Small intestine (tissue), 7 donors: ENCODE measurements around the gene SGSH. TPM values are rescaled to one million over a fixed set of nuclear protein-coding genes. Genes with fewer than 3 reads are reported as not detected.

Experiments
- DNase-seq, 2 donors: peaks; one replicate each; pipeline versions ENCODE4 v3.0.0 to v3.0.0-alpha.2; 2013
- FAIRE-seq: peaks from 2 replicates; lab custom pipeline; 2012; peaks lifted over from hg19 to GRCh38; lab: Jason Lieb, UNC
- H3K27ac ChIP-seq, 3 donors: one replicate each; pipeline ENCODE4 v1.5.1; 2013; ENCODE audit warnings: low read length in 2 of 3, mild to moderate bottlenecking in 2 of 3, control low read depth in 1 of 3, inconsistent platforms in 1 of 3, low read depth in 1 of 3, moderate library complexity in 1 of 3
- H3K27me3 ChIP-seq, 3 donors: one replicate each; pipeline ENCODE4 v1.6.1; 2013; ENCODE audit warnings: low read length in 3 of 3, inconsistent platforms in 1 of 3; ENCODE audit not compliant: control insufficient read depth in 3 of 3, insufficient read depth in 3 of 3
- H3K36me3 ChIP-seq, 3 donors: one replicate each; pipeline ENCODE4 v1.6.1; 2013; ENCODE audit warnings: low read length in 3 of 3, inconsistent platforms in 1 of 3, low read depth in 1 of 3, mild to moderate bottlenecking in 1 of 3, moderate library complexity in 1 of 3; ENCODE audit not compliant: control insufficient read depth in 3 of 3, insufficient read depth in 2 of 3
- H3K4me1 ChIP-seq, 3 donors: one replicate each; pipeline ENCODE4 v1.6.1; 2013; ENCODE audit warnings: low read length in 2 of 3, inconsistent platforms in 1 of 3, low read depth in 1 of 3, mild to moderate bottlenecking in 1 of 3, moderate library complexity in 1 of 3; ENCODE audit not compliant: control insufficient read depth in 3 of 3, insufficient read depth in 2 of 3
- H3K4me3 ChIP-seq, 3 donors: one replicate each; pipeline ENCODE4 v1.5.1; 2013; ENCODE audit warnings: low read length in 3 of 3, control low read depth in 1 of 3, inconsistent platforms in 1 of 3, low read depth in 1 of 3, mild to moderate bottlenecking in 1 of 3, moderate library complexity in 1 of 3
- H3K9me3 ChIP-seq, 2 donors: one replicate each; pipeline ENCODE4 v1.6.1; 2013; ENCODE audit warnings: low read depth in 1 of 2, low read length in 1 of 2; ENCODE audit not compliant: control insufficient read depth in 2 of 2, insufficient read depth in 1 of 2
- WGBS, 3 donors: extraction: QIAGEN DNeasy Blood & Tissue Kit; methylation state at CpG; one replicate each; pipeline ENCODE4 v1.1.7; 2013; 5-methylcytosine and 5-hydroxymethylcytosine counted together
- polyA plus RNA-seq, 4 donors: library from polyadenylated mRNA; stranded (reverse) in 3 of 4; unstranded in 1 of 4; fragments of 200-250 nt in 3 of 4; fragments of 120-200 nt in 1 of 4; gene quantifications; one replicate each; pipeline versions ENCODE4 v1.2.1 to v1.2.3, GENCODE V29; 2013
- donor health status: healthy with polysubstance abuse.
- donor health status: control.
- donor health status: control.
- donor health status: Bipolar disorder and iron deficiency.
- donor health status: healthy.

The SGSH gene
- polyA plus RNA-seq, 4 donors = 24.4 to 60.1 (median 34.5) TPM

- Histone ChIP-seq H3K9me3 (peaks cover 0 to 4% of the 10 kb centered on the region in 2 donors), H3K4me1 (no peaks in the 10 kb centered on the region), H3K4me3 (no peak overlapping the region), H3K27ac (no peak overlapping the region), H3K27me3 (peaks cover 0 to 6% (median 0%) of the 10 kb centered on the region in 3 donors), H3K36me3 (no peaks in the 10 kb centered on the region)
- DNase-seq (no peak), FAIRE-seq (no peak)
- WGBS, 3 donors = 73 to 77% (median 73%) methylated on average over 6 of the region's 6 CpGs
Measured at GRCh38 chr17:80166446-80166845, 53.7 kb downstream of the SGSH start.

DNA sequence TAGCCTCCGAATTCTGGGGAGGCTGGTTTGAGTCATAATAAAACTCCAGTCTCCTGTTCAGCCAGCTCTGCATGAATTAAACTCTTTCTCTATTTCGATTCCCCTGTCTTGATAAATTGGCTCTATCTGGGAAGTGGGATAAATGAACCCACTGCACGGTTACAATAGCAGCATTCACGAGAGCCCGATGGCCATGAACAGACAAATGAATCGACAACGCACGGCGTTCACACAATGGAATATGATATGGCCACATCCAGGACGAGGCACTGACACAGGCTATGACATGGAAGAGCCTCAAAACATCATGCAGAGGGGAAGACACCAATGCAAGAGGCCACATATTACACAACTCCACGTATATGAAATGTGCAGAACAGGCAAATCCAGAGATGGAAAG lies 55.9 kb downstream of the SGSH start:
- 77 to 83% (median 79%) methylated on average over 11 of the region's 11 CpGs for WGBS, 3 donors
- Histone ChIP-seq H3K4me3 (no peak overlapping the region), H3K9me3 (peaks cover 0 to 3% of the 10 kb centered on the region in 2 donors), H3K27ac (no peak overlapping the region), H3K36me3 (no peaks in the 10 kb centered on the region), H3K27me3 (peaks cover 0 to 13% (median 0%) of the 10 kb centered on the region in 3 donors), H3K4me1 (no peaks in the 10 kb centered on the region)
- DNase-seq (no peak), FAIRE-seq (no peak)

DNA sequence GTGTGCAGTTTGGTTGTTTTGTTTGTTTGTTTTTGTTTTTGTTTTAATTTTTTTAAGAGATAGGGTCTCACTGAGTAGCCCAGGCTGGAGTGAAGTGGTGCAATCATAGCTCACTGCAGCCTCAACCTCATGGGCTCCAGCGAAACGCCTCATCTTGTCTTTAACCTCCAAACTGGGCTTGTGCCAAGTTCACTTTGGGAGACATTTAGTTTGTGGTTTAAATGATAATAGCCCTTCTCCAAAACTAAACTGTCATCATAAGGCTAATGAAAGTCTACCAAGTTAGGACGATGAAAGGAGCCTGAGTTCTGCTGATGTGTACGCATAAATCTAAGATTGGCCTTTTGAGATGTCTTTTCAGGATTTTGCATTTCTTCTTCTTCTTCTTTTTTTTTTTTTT lies 56.8 kb downstream of the SGSH start:
- 79 to 82% (median 81%) methylated on average over 4 of the region's 4 CpGs for WGBS, 3 donors
- Histone ChIP-seq H3K9me3 (no peaks in the 10 kb centered on the region), H3K4me3 (no peak overlapping the region), H3K27ac (no peak overlapping the region), H3K27me3 (peaks cover 0 to 9% (median 0%) of the 10 kb centered on the region in 3 donors), H3K36me3 (no peaks in the 10 kb centered on the region), H3K4me1 (no peaks in the 10 kb centered on the region)
- DNase-seq = no peak
- FAIRE-seq = no peak

- Histone ChIP-seq H3K4me1 (no peaks in the 10 kb centered on the region), H3K4me3 (no peak overlapping the region), H3K9me3 (peaks cover 0 to 12% of the 10 kb centered on the region in 2 donors), H3K27ac (no peak overlapping the region), H3K27me3 (peaks cover 0 to 9% (median 0%) of the 10 kb centered on the region in 3 donors), H3K36me3 (no peaks in the 10 kb centered on the region)
- FAIRE-seq = no peak
- 29 to 32% (median 30%) methylated on average over 3 of the region's 3 CpGs for WGBS, 3 donors
- DNase-seq = no peak
Measured at GRCh38 chr17:80160536-80160935, 59.6 kb downstream of the SGSH start.

Other genes starting within 250 kb of the SGSH start
- gene TBC1D16, start 184.5 kb downstream of the SGSH start, polyA plus RNA-seq = 10 to 100 TPM in 2 of 4 donors, 1 to 10 TPM in 2; 1.6 to 30.6 (median 15.2) TPM
- 1 to 10 TPM in 2 of 4 donors, under 1 TPM in 2; 0.45 to 3.8 (median 1.0) TPM for gene CCDC40, start 183.7 kb downstream of the SGSH start, polyA plus RNA-seq
- 10 to 100 TPM; 13.2 to 64.4 (median 21.3) TPM for gene GAA, start 118.8 kb downstream of the SGSH start, polyA plus RNA-seq
- 10 to 100 TPM; 47.2 to 88.2 (median 67.3) TPM for gene EIF4A3, start 73.2 kb downstream of the SGSH start, polyA plus RNA-seq
- 1 to 10 TPM in 3 of 4 donors, under 1 TPM in 1; 0.81 to 3.1 (median 1.5) TPM for gene CARD14, start 50.3 kb downstream of the SGSH start, polyA plus RNA-seq
- 10 to 100 TPM in 1 of 4 donors, 1 to 10 TPM in 3; 7.3 to 63.2 (median 8.4) TPM for gene SLC26A11, start 94 bp upstream of the SGSH start, polyA plus RNA-seq
- 10 to 100 TPM; 35.4 to 71.4 (median 53.0) TPM for gene RNF213, start 40.5 kb upstream of the SGSH start, polyA plus RNA-seq
- 10 to 100 TPM; 13.6 to 39.6 (median 29.1) TPM for gene ENDOV, start 194.8 kb upstream of the SGSH start, polyA plus RNA-seq